GM12891 (cell line): ENCODE results near the gene LYST.

Experiments
- POLR2A ChIP-seq: IDR thresholded peaks from 2 replicates; pipeline ENCODE4 v1.6.1; 2011; ENCODE audit warnings: low read depth, low read length, control low read depth
- POLR2AphosphoS5 ChIP-seq: IDR thresholded peaks from 2 replicates; pipeline ENCODE4 v1.6.1; 2011; ENCODE audit warnings: low read depth, low read length, control low read depth
- SPI1 ChIP-seq: IDR thresholded peaks from 2 replicates; pipeline ENCODE4 v1.6.1; 2011; ENCODE audit warnings: low read depth, low read length, control low read depth

DNA sequence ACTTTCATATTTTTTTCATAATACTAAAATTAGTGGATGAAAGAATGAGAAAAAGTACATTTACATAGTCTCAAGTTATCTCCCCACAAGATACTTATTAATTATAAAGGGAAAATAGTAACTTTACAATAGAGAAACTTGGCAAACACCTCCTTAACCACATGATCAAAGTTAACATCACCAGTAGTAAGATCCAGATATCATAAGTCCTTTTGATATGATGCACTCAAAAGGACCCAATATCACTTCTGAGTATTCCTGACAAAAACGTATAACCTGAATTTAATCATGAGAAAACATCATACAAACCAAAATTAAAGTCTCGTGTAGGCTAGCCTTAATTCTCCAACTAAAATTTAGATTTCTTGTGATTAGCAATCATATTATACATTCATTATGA is 67.4 kb downstream of the LYST start:
- TF ChIP-seq SPI1 (no peak), POLR2A (no peak), POLR2AphosphoS5 (no peak)
